ENCODE data around the gene SCN3A. TPM values are rescaled to one million over a fixed set of nuclear protein-coding genes. Genes with fewer than 3 reads are reported as not detected.

The SCN3A gene
- total and polyA plus RNA-seq, 2 donors (not counting 3 experiments of a cell fraction or from before 2014, with no cell fraction given) = not detected

- no peak overlapping the region for H3K4me2 ChIP-seq (ENCODE audit: insufficient read depth, low read length)
- no TSS peak for BruUV-seq (replicated peaks)
- FAIRE-seq = no peak
- no peak overlapping the region for H3K4me3 ChIP-seq (replicated peaks in 1 of 3; ENCODE audit: insufficient read depth in 1 of 3, low read depth in 1 of 3, low read length in 3 of 3)
- H3K9ac ChIP-seq (replicated peaks; ENCODE audit: extremely low read depth, insufficient read depth, low read length) = no peak overlapping the region
- CTCF ChIA-PET = interaction anchor here (1.1 kb wide), 1 partner anchor 14 kb away, joined by 3 read pairs; the partner anchor contains the start of gene SCN2A
- H3K27ac ChIP-seq (ENCODE audit: insufficient read depth, low read depth, low read length) = no peak overlapping the region
- intact Hi-C loops (cut with micrococcal nuclease) (no loop called here), dilution Hi-C loops (cut with MboI; ENCODE audit: extremely low pct_ligation_motif_present, low sequenced_read_pairs) (no loop called here)
- H3K9me3 ChIP-seq (replicated peaks; ENCODE audit: control insufficient read depth, insufficient read depth, low read length) = no peaks in the 10 kb centered on the region
- no peaks in the 10 kb centered on the region for H3K4me1 ChIP-seq (ENCODE audit: control insufficient read depth, extremely low read depth, insufficient read depth, low read length)
- POLR2A ChIA-PET = no interaction called here
- no peaks in the 10 kb centered on the region for H3K9me1 ChIP-seq (replicated peaks; ENCODE audit: control insufficient read depth, extremely low read depth, insufficient read depth, low read length)
- no peaks in the 10 kb centered on the region for H3K27me3 ChIP-seq (ENCODE audit: control insufficient read depth in 2 of 2, insufficient read depth in 2 of 2, low read length in 2 of 2)
- TF ChIP-seq POLR2A (IDR thresholded peaks at IDR 0.05; ENCODE audit: low read depth, low read length) = no peak
- TF ChIP-seq JUN (IDR thresholded peaks at IDR 0.05; ENCODE audit: borderline replicate concordance, insufficient read depth, insufficient read length, low read depth) = no peak
- TF ChIP-seq MYC (IDR thresholded peaks at IDR 0.05; ENCODE audit: low read depth, low read length) = no peak
- no peak for TF ChIP-seq EZH2 (IDR thresholded peaks at IDR 0.05; ENCODE audit: borderline replicate concordance, low read depth, low read length, severe bottlenecking)
- TF ChIP-seq MAX (IDR thresholded peaks at IDR 0.05; ENCODE audit: insufficient read depth, insufficient read length) = no peak
- TF ChIP-seq CTCF (IDR thresholded peaks at IDR 0.05; ENCODE audit: extremely low read depth in 1 of 2, insufficient read depth in 1 of 2, low read depth in 1 of 2, low read length in 2 of 2) = no peak
- TF ChIP-seq FOS (IDR thresholded peaks at IDR 0.05; ENCODE audit: borderline replicate concordance, insufficient read depth, low read length) = no peak
- TF ChIP-seq GATA2 (IDR thresholded peaks at IDR 0.05; ENCODE audit: insufficient read depth, insufficient read length, low read depth, low read length) = no peak
- no peak for TF ChIP-seq POLR2AphosphoS5 (IDR thresholded peaks at IDR 0.05; ENCODE audit: insufficient read depth, low read depth, low read length)
- no peaks in the 10 kb centered on the region for H3K36me3 ChIP-seq (ENCODE audit: control insufficient read depth in 2 of 2, extremely low read depth in 1 of 2, insufficient read depth in 2 of 2, low read length in 2 of 2)
- no peak overlapping the region for H2AFZ ChIP-seq (ENCODE audit: low read depth, low read length)
- no peak for DNase-seq (ENCODE audit: low read depth, low spot score)
- H3K79me2 ChIP-seq (ENCODE audit: control insufficient read depth, insufficient read depth, low read length) = no peaks in the 10 kb centered on the region
- no peaks in the 10 kb centered on the region for H4K20me1 ChIP-seq (replicated peaks; ENCODE audit: control insufficient read depth, extremely low read depth, insufficient read depth, low read length)
Measured at GRCh38 chr2:165253178-165253577, 49.3 kb upstream of the SCN3A start.
